ENCODE results near the gene ZBTB20. TPM values are rescaled to one million over a fixed set of nuclear protein-coding genes. Genes with fewer than 3 reads are reported as not detected.

The ZBTB20 gene
- total and polyA plus RNA-seq, 4 donors: 0.69 to 128 (median 51.7) TPM

DNA sequence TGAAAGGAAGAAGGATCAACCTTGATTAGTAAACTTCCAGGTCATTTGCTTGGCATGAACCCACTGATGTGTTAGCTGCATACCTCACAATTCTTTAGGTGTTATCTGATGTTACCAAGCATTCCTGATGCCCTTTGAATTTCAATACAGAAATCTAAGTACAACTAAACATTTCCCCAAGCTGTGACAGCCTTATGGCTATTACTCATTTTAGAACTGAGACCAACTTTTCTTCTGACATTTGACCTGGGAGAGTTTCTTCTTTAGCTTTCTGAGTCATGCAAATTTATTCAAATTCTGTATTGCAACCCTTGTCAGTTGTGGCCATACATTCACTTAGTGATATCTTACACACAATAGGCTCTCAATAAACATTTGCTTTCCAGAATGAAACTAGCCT is 729.0 kb downstream of the ZBTB20 start:
- H3K9me3 ChIP-seq (ENCODE audit: control insufficient read depth, low read length): no peaks in the 10 kb centered on the region
- no peaks in the 10 kb centered on the region for H3K27me3 ChIP-seq (ENCODE audit: control insufficient read depth in 1 of 2, insufficient read depth in 2 of 2, low read length in 1 of 2)
- no peak overlapping the region for H3K27ac ChIP-seq (ENCODE audit: low read depth in 1 of 2, low read length in 2 of 2)
- H3K4me3 ChIP-seq (ENCODE audit: low read length in 2 of 2): no peak overlapping the region
- DNase-seq (no peak), ATAC-seq (ENCODE audit: low FRiP score) (no peak)
- intact Hi-C loops (cut with DNase I): no loop called here
- H3K4me1 ChIP-seq (ENCODE audit: control insufficient read depth in 1 of 2, insufficient read depth in 2 of 2, low read length in 2 of 2): peaks cover 0 to 3% of the 10 kb centered on the region in 2 donors
- H3K36me3 ChIP-seq (ENCODE audit: control insufficient read depth in 1 of 2, insufficient read depth in 2 of 2, low read length in 1 of 2): no peaks in the 10 kb centered on the region

DNA sequence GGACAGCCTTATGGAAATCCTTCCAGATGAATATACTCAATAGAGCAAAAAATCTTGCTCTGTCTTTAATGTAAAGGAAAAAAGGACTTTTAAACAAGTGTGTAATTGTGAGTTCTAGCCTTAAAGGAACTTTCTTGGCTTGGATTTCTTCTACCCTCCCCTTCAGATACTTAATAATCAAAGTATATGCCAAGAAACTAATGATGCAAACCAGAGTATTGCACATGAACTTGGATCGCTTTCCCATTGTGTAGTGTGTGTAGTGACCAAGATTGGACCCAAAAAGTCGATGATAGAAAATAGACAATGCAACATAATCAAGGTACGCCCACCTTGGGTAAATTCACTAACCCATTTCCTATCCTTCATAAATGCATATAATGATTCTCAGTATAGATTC is 729.4 kb downstream of the ZBTB20 start:
- no peak for DNase-seq
- Histone ChIP-seq H3K36me3 (ENCODE audit: control insufficient read depth in 1 of 2, insufficient read depth in 2 of 2, low read length in 1 of 2) (no peaks in the 10 kb centered on the region), H3K4me1 (ENCODE audit: control insufficient read depth in 1 of 2, insufficient read depth in 2 of 2, low read length in 2 of 2) (peaks cover 0 to 3% of the 10 kb centered on the region in 2 donors), H3K27ac (ENCODE audit: low read depth in 1 of 2, low read length in 2 of 2) (no peak overlapping the region), H3K9me3 (ENCODE audit: control insufficient read depth, low read length) (no peaks in the 10 kb centered on the region), H3K4me3 (ENCODE audit: low read length in 2 of 2) (no peak overlapping the region), H3K27me3 (ENCODE audit: control insufficient read depth in 1 of 2, insufficient read depth in 2 of 2, low read length in 1 of 2) (no peaks in the 10 kb centered on the region)
- 97 to 98% methylated on average over 3 of the region's 3 CpGs for WGBS, 2 donors
- intact Hi-C loops (cut with DNase I): no loop called here
- no peak for ATAC-seq (ENCODE audit: low FRiP score)

GRCh38 chr3:114417265-114417664 is 729.8 kb downstream of the ZBTB20 start:
- H3K9me3 ChIP-seq (ENCODE audit: control insufficient read depth, low read length): no peaks in the 10 kb centered on the region
- H3K27ac ChIP-seq (ENCODE audit: low read depth in 1 of 2, low read length in 2 of 2): no peak overlapping the region
- no peaks in the 10 kb centered on the region for H3K27me3 ChIP-seq (ENCODE audit: control insufficient read depth in 1 of 2, insufficient read depth in 2 of 2, low read length in 1 of 2)
- H3K4me1 ChIP-seq (ENCODE audit: control insufficient read depth in 1 of 2, insufficient read depth in 2 of 2, low read length in 2 of 2): peaks cover 0 to 3% of the 10 kb centered on the region in 2 donors
- DNase-seq: no peak
- no peaks in the 10 kb centered on the region for H3K36me3 ChIP-seq (ENCODE audit: control insufficient read depth in 1 of 2, insufficient read depth in 2 of 2, low read length in 1 of 2)
- WGBS, 2 donors: 80 to 88% methylated on average over 5 of the region's 5 CpGs
- no peak overlapping the region for H3K4me3 ChIP-seq (ENCODE audit: low read length in 2 of 2)
- no peak for ATAC-seq (ENCODE audit: low FRiP score)
- intact Hi-C loops (cut with DNase I): no loop called here

DNA sequence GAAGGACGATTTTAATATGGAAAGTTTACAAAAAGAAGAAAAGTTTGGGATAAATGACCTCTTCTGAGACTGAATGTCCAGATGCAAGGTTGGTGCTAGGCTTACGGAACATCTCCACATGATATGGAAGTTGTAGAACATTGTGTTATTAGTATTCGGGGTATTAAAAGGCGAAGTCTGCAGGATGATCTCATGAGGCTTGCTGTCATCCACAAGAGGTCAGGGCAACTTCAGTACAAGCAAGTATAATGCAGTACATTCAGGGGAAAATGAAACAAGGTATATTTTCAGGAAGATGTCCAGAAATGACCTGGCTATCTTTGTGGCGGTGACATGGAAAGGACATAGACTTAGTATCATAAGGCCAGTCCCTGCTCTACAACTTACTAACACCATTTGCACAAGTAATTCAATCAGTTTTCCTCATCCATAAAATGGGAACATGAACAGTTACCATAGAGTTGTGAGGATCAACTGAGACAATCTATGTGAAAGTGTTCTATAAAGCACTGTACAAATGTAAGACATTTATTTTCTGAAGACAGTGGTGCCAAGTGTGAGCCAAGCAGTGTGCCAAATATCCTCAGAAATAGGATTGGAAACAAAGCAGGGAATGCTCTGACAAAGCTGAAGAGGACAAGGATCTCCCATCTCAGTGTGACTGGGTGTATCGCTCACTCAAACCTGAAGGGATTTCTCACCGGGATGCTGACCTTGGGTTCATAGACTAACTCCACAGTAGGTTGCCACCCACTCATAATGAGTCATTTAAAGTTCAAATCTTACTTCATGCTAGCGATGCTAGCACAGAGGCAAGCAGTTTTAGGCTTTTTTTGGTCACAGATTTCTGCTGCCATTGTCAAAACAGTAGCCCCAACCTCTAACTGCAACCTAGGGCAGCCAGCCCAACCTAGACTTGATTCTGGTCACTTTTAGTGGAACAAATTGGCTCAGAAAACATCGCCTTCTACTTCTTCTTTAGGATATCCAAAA is 735.0 kb downstream of the ZBTB20 start:
- peak in 1 of 2 donors; percentile 41 for DNase-seq
- no peaks in the 10 kb centered on the region for H3K27me3 ChIP-seq (ENCODE audit: control insufficient read depth in 1 of 2, insufficient read depth in 2 of 2, low read length in 1 of 2)
- H3K4me1 ChIP-seq (ENCODE audit: control insufficient read depth in 1 of 2, insufficient read depth in 2 of 2, low read length in 2 of 2): peaks cover 1 to 6% of the 10 kb centered on the region in 2 donors
- H3K4me3 ChIP-seq (ENCODE audit: low read length in 2 of 2): no peak overlapping the region
- WGBS, 2 donors: 55 to 58% methylated on average over 9 of the region's 9 CpGs
- H3K27ac ChIP-seq (ENCODE audit: low read depth in 1 of 2, low read length in 2 of 2): no peak overlapping the region
- H3K9me3 ChIP-seq (ENCODE audit: control insufficient read depth, low read length): no peaks in the 10 kb centered on the region
- intact Hi-C loops (cut with DNase I): no loop called here
- ATAC-seq (ENCODE audit: low FRiP score): peak; percentile 46
- no peaks in the 10 kb centered on the region for H3K36me3 ChIP-seq (ENCODE audit: control insufficient read depth in 1 of 2, insufficient read depth in 2 of 2, low read length in 1 of 2)

DNA sequence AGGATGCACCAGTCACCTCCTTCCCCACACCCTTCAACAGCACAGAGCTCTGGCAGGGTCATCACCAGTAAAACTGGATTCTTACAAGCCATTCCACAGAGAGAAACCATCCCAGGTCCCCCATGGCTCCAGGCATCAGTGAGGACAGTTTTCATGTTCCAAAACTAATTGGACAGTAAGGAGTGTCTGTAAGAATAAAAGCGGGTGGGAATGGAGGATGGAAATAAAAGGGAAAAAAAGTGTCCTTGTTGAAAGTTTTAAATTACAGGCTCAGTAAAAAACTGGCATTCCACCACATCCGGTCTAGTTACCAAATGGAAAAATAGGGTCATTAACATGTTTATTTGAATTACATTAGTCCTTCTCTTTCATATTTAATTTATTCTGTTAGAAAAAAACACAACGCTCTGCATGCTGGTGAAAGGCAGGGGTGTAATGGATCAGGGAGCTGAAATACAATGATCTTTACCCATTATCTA is 735.9 kb downstream of the ZBTB20 start:
- Histone ChIP-seq H3K4me1 (ENCODE audit: control insufficient read depth in 1 of 2, insufficient read depth in 2 of 2, low read length in 2 of 2) (peaks cover 0 to 6% of the 10 kb centered on the region in 2 donors), H3K9me3 (ENCODE audit: control insufficient read depth, low read length) (no peaks in the 10 kb centered on the region), H3K36me3 (ENCODE audit: control insufficient read depth in 1 of 2, insufficient read depth in 2 of 2, low read length in 1 of 2) (no peaks in the 10 kb centered on the region), H3K27ac (ENCODE audit: low read depth in 1 of 2, low read length in 2 of 2) (no peak overlapping the region), H3K27me3 (ENCODE audit: control insufficient read depth in 1 of 2, insufficient read depth in 2 of 2, low read length in 1 of 2) (no peaks in the 10 kb centered on the region), H3K4me3 (ENCODE audit: low read length in 2 of 2) (no peak overlapping the region)
- DNase-seq (no peak), ATAC-seq (ENCODE audit: low FRiP score) (no peak)
- WGBS, 2 donors: 16 to 20% methylated on average over 3 of the region's 3 CpGs
- intact Hi-C loops (cut with DNase I): no loop called here

GRCh38 chr3:114408736-114409670 is 738.1 kb downstream of the ZBTB20 start:
- WGBS, 2 donors: 85 to 87% methylated on average over 17 of the region's 17 CpGs
- no peak for ATAC-seq (ENCODE audit: low FRiP score)

DNA sequence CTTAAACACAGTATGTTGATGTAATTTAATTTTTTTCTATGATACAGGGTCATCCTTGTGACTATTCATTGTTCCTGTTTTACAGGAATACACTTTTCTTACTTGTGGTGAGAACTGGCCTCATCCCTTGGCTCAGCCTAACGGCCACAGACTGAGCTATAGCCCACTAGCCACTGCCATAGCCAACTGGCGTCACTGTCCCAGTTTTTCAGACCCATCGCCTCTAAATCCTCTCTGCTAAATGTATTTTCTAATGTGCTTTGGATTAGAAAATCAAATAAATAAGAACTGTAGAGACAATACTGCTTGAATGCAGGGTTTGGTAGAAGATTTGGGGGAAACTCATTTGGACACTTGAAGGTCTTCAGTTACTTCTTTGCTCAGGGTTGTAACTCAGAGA is 740.2 kb downstream of the ZBTB20 start:
- no peak for DNase-seq
- Histone ChIP-seq H3K36me3 (ENCODE audit: control insufficient read depth in 1 of 2, insufficient read depth in 2 of 2, low read length in 1 of 2) (no peaks in the 10 kb centered on the region), H3K4me3 (ENCODE audit: low read length in 2 of 2) (no peak overlapping the region), H3K27me3 (ENCODE audit: control insufficient read depth in 1 of 2, insufficient read depth in 2 of 2, low read length in 1 of 2) (no peaks in the 10 kb centered on the region), H3K27ac (ENCODE audit: low read depth in 1 of 2, low read length in 2 of 2) (no peak overlapping the region), H3K9me3 (ENCODE audit: control insufficient read depth, low read length) (no peaks in the 10 kb centered on the region), H3K4me1 (ENCODE audit: control insufficient read depth in 1 of 2, insufficient read depth in 2 of 2, low read length in 2 of 2) (peaks cover 2 to 9% of the 10 kb centered on the region in 2 donors)
- intact Hi-C loops (cut with DNase I): no loop called here
- WGBS, 2 donors: 88 to 94% methylated on average over 3 of the region's 3 CpGs
- no peak for ATAC-seq (ENCODE audit: low FRiP score)

More at GRCh38 chr3:114408736-114409670, 738.1 kb downstream of the ZBTB20 start:
- Histone ChIP-seq H3K27ac (ENCODE audit: low read depth in 1 of 2, low read length in 2 of 2) (no peak overlapping the region), H3K27me3 (ENCODE audit: control insufficient read depth in 1 of 2, insufficient read depth in 2 of 2, low read length in 1 of 2) (no peaks in the 10 kb centered on the region), H3K4me1 (ENCODE audit: control insufficient read depth in 1 of 2, insufficient read depth in 2 of 2, low read length in 2 of 2) (peaks cover 2 to 9% of the 10 kb centered on the region in 2 donors), H3K4me3 (ENCODE audit: low read length in 2 of 2) (no peak overlapping the region), H3K9me3 (ENCODE audit: control insufficient read depth, low read length) (no peaks in the 10 kb centered on the region), H3K36me3 (ENCODE audit: control insufficient read depth in 1 of 2, insufficient read depth in 2 of 2, low read length in 1 of 2) (no peaks in the 10 kb centered on the region)
- intact Hi-C loops (cut with DNase I): no loop called here
- no peak for DNase-seq

DNA sequence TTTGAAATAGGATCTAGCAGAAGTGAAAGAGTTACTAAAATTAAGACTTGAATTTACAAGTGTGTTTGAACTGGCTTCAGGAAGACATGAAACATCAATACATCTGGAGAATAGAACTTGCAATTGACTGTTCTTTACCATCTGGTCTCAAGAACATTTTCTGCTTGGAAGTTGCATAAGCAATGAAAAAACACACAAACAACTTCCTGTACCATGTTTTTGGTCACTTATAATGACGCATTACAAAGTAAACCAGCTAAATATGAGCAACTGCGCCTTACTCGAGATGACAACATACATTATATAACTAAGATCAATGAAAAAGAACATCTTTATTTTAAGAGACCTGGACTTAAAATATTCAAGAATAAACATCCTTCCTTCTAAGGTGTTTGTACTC is 740.8 kb downstream of the ZBTB20 start:
- ATAC-seq (ENCODE audit: low FRiP score): no peak
- Histone ChIP-seq H3K4me3 (ENCODE audit: low read length in 2 of 2) (no peak overlapping the region), H3K36me3 (ENCODE audit: control insufficient read depth in 1 of 2, insufficient read depth in 2 of 2, low read length in 1 of 2) (no peaks in the 10 kb centered on the region), H3K27me3 (ENCODE audit: control insufficient read depth in 1 of 2, insufficient read depth in 2 of 2, low read length in 1 of 2) (no peaks in the 10 kb centered on the region), H3K4me1 (ENCODE audit: control insufficient read depth in 1 of 2, insufficient read depth in 2 of 2, low read length in 2 of 2) (peaks cover 2 to 3% of the 10 kb centered on the region in 2 donors), H3K9me3 (ENCODE audit: control insufficient read depth, low read length) (no peaks in the 10 kb centered on the region), H3K27ac (ENCODE audit: low read depth in 1 of 2, low read length in 2 of 2) (no peak overlapping the region)
- WGBS, 2 donors: 88 to 93% methylated on average over 3 of the region's 3 CpGs
- DNase-seq: no peak
- intact Hi-C loops (cut with DNase I): no loop called here

Measured in aorta (tissue), 5 donors.